GM18867 (cell line): ENCODE data around the gene ASB18.
"Not testable (repeated sequence)": the region's sequence is repeated elsewhere in the genome, so short reads cannot be mapped to it uniquely, and the experiment has no call there.

Experiments used
- ATAC-seq: cut with Tn5 transposase; IDR thresholded peaks from one replicate; pipeline ENCODE4 v1.9.1; 2021; ENCODE audit warnings: mild to moderate bottlenecking, moderate library complexity; ENCODE audit not compliant: unreplicated experiment

The ASB18 gene

DNA sequence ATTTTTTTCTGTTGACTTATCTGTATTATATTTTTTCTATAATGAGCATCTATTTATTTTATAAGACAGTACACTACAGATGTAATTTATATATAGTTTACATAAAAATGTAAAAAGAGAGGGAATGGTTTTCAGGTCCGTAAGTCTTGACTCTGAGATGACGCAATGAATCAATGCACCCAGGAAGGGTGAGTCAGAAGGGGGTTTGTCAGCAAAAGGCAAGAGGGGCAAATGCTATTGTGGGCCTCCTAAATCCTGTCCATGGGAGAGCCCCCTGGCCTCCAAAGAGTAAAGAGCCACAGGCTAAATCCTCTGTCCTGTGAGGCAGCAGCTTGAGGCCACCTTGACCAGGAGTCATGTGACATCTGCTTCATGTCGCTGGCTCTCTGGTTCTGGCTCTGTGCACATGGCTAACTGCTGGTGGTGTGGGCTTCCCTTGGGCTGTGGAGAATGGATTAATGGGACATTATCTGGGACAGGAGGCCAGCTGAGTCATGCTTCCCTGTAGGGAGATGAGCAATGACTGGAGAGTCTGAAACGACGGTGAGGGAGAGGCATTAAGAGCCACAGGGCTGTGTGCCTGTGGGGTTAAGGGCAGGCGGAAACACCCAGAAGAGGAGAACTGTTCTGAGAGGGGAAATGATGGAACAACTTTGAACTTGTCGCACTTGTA is 22.8 kb upstream of the ASB18 start:
- no peak for ATAC-seq

DNA sequence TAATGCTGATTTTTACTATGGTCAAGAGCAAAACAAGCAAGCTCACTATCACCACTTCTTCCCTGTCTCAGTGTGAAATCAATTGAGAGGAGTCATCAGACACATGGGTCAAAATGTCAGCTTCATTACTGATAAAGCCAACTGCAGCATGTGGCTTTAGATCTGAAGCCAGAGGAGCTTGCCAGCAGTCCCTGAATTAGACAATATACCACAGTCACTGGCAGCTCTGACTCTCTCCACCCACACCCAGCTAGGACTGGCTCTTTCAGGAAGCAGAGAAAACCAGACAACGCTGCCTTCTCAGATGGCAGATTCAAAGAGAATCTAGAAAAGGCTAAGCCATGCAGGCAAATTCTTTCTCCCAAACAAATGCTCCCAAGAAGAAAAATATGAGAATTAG is 20.0 kb upstream of the ASB18 start:
- no peak for ATAC-seq

DNA sequence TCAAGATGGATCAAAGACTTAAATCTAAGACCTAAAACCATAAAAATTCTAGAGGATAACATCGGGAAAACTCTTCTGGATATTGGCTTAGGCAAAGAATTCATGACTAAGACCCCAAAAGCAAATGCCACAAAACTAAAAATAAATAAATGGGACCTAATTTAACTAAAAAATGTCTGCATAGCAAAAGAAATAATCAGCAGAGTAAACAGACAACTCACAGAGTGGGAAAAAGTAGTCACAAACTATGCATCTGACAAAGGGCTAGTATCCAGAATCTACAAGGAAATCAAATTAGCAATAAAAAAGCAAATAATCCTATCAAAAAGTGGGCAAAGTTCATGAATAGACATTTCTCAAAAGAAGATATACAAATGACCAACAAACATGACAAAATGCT is 18.2 kb upstream of the ASB18 start:
- no peak for ATAC-seq

DNA sequence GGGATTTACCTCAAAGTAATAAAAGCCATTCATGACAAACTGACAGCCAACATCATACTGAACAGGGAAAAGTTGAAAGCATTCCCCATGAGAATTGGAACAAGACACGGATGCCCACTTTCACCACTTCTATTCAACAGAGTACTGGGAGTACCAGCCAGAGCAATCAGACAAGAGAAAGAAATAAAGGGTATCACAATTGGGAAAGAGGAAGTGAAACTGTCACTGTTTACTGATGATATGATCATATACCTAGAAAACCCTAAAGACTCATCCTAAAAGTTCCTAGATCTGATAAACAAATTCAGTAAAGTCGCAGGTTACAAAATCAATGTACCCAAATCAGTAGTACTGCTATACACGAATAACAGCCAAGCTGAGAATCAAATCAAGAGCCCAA is 17.2 kb upstream of the ASB18 start:
- no peak for ATAC-seq

DNA sequence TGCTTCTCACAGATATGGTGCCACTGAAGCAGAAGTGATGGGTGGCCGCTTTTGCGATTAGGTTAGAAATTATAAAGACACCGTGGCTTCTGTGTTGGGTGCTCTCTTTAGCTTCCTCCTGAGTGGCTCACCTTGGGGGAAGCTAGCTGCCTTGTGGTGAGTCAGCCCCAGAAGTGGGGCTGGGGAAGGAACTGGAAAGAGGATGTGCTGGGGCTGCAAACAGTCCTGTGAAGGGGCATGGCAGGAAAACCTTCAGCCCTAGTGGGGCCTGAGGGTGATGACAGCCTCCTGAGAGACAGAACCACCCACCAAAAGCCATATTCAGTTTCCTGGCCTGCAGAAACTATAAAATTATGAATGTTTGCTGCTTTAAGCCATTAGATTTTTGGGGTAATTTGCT is 8.9 kb upstream of the ASB18 start:
- no peak for ATAC-seq

DNA sequence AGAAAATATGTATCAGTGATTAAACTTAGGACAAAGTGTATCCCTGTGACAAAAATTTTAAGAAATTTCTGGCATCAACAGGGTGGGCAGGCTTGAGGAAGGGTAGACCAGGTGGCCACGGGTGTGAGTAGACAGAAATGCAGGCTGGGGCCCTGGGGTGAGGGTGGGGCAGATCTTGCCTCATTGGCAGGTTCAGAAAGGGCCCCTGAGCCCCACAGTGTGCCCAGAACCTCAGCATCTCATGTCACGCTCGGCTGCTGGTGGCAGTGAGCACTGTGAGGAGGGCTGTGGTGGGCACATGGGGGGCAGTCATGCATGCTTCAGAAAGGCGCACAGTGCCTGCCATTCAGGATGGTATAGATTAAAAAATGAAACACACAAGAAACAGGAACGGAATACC is 7.6 kb upstream of the ASB18 start:
- ATAC-seq: no peak

DNA sequence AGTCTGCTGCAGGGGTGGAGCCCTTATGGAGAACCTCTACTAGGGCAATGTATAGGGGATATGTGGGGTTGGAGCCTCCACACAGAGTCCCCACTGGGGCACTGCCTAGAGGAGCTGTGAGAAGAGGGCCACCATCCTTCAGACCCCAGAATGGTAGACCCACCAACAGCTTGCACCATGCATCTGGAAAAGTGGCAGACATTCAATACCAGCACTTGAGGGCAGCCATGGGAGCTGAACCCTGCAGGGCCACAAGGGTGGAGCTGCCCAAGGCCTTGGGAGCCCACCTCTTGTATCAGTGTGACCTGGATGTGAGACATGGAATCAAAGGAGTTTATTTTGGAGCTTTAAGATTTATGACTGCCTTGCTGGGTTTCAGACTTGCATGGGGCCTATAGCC is 5.7 kb upstream of the ASB18 start:
- not testable (repeated sequence) for ATAC-seq

DNA sequence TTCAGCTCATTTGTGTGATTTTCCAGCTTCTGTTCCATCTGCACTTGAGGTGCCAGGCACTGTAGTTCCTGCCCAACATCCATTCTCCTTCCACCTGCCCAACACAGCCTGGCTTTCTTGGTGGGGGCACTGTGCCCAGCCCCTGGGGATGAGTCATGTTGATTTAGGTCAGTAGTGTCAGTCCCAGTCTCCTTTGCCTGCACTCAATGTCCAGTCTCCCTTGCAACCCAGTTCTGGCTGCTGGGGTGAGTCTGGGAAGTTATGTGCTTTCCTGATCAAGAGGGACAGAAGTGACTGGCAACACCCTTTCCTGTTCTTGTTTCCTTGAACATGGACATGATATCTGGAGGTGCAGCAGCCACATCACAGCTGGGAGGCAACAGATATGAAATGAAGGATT is 1.5 kb upstream of the ASB18 start:
- ATAC-seq: no peak

DNA sequence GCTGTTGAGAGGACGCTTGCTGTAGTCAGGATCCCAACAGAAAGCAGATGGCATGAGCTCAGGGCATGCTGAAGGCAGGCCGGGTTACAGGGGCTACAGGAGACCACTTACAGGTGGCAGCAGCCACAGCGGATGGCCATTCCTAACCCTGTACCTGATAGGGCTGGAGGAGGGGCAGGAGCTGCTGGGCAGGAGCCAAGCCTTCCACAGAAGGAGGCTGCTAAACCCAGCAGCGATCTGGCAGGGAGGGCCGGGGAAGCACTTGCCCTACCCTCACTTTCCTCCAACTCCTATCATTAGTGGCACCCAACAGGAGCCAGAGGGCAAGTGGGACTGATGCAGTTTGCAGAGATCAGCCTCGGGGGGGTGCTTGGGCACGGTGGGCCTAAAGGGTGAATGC is 2.0 kb downstream of the ASB18 start:
- ATAC-seq: no peak

DNA sequence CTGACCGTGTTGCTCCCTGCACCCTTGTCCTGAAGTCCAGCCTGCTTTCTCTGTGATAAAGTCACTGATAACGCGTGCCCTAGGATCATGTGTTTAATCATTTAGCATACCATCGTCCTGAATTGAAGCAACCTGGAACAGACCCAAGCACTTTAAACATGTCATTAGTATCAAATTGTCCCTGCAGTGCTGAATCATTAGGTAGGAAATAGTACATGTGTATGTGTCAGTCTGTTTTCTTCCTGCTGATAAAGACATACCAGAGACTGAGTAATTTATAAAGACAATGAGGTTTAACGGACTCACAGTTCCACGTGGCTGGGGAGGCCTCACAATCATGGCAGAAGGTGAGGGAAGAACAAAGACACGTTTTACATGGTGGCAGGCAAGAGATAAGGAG is 2.8 kb downstream of the ASB18 start:
- no peak for ATAC-seq

DNA sequence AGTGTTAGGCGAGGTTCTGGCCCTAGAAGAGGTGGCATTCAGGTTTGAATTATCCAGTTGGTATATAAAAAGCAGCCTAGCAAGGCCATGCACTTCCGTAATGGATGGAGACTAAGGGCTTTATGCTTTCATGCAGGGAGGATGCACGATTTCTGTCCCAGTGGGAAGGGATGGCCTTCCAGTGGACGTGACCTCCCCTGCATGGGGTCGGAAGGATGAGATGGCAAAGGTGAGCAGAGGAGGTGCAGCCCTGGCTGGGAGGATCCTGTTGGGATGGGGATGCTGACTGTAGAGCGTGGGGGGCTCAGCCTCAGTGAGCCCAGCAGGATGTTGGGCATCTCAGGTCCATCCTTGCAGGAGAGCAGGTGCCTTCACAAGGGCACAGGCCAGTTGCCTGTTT is 4.8 kb downstream of the ASB18 start:
- no peak for ATAC-seq

DNA sequence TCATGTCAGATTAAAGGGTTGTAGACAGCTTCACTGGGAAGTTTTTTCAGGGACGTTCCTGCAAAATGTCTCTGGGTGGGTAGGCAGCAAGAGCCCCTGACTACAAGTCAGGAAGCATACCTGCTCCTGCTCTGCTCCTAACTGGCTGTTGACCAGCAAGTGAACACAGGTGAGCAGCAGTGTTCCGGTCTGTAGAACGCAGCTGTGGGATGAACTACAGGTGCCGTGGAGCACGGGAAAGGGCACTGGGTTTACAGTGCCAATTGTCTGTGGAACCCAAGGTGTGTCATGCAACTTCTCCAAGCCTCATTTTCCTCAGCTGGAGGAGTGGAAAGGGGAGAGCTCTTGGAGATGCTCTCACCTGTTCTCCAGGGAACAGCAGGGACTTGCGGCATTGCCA is 6.6 kb downstream of the ASB18 start:
- ATAC-seq: no peak

DNA sequence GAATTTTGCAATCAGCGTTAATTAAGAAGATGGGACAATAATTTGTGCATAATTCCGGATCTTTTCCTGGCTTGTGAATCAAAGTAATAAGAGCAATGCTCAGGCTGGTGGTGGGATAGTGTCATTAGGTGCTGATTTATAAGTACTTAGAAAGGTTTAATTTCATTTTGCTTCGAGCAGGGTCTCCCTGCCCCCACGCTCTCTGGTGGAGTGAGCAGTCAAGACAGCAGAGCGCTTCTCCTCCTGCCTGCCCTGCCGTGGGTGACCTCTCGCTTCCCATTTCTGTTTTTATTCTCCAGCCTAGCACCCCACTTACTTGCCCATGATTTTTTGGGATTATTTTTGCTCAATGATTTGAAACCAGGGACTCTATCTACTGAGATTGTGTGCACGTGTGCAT is 7.1 kb downstream of the ASB18 start:
- no peak for ATAC-seq

DNA sequence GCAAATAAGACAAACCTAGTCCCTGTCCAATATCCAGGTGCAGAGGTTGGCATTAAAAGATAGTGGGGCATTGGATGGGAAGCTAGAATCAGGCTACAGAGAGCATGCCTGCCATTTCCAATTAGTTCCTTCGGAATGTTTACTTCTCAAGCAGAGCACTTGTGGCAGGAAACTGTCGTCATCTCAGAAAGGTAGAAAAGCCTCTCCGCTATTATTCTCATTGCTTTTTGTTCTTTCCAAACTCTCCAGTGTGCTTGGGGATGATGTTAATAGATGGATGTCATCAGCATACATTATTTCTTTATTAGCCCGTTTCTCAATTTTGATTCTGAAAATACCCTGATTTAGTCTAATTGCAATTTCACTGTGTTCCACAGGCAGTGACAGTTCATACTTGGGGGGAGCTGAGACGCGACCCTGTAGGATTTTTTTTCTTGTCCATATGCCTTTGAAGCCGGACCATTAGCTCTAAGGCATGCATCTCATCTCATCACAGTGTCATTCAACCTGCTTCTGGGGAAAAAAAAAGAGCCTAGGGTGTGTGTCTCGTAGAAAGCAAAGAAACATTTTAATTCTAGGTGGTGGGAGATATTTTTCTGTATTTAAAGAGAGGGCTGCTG is 7.7 kb downstream of the ASB18 start:
- ATAC-seq: no peak

DNA sequence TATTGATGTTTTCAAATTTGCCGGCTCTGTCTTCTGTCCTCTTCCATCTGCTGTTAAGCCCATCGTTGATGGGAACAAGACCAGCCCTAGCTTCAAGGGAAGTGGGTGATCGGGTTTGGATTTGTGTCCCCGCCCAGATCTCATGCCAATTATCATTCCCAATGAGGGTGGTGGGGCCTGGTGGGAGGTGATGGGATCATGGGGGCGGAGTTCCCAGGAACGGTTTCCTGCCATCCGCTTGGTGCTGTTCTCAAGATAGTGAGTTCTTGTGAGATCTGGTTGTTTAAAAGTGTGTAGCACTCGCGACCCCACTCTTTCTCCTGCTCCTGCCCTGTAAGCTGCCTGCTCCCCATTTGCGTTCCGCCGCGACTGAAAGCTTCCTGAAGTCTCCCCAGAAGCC is 9.5 kb downstream of the ASB18 start:
- ATAC-seq: no peak

DNA sequence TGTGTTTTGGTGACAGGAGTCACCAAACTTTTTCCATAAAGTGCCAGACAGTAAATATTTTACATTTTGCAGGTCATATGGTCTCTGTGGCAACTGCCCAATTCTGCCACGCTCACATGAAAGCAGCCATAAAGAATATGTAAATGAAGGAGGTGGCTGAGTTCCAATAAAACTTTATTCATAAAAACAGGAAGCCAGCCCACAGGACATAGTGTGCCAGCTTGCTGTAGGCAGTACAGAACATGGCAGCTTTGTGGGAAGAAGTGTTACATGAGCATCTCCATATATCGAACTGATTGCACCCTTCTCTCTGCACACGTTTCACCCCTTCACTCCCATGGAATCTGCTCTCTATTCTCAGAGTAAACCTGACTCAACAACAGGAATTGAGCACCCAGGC is 10.2 kb downstream of the ASB18 start:
- ATAC-seq: no peak

DNA sequence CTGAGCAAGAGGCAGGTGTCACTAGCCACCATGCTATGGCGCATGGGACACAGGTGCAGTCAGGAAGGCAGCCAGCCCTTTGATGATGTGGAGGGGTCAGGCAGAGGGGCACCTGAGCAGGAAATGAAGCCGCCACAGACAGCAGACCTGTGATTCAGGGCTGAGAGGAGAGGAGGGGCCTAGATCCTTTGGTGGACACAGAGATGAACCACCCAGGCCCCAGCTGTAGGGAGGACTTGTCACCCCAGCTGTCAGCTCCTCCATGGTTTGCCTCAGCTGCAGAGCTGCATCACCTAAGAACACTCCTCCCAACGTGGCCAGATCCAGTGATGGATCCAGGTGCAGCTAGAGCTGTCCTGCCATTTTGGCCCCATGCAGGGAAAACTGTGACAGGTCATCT is 11.6 kb downstream of the ASB18 start:
- ATAC-seq: no peak

DNA sequence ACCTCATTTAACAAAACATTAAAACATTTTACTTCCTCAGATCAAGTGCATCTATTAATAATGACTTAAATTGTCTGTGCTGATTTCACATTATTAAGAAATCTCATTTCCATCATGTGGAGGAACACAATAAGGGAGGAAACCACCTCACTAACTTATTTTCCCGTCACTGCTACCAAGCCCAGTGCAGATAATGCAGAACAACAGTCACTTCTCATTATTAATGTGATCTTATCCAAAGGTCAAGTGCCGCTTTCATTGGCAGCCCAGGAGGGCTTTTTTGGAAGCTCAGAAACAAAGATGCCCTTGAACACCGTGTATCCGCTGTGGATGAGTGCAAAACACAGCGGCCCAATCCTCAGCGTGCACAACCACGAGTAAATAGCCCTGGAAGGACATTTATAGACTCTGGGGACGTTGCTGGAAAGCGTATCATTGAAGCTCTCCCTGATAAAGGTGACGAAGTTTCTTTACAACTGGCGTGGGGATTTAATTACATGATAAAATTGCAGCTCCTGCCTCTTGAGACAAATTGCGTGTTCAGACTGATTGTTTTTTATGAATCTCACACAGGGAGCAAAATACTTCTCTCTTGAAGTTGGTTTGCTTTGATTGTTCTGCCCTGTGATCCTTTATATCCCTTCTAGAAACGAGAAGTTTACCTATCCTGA is 13.2 kb downstream of the ASB18 start:
- ATAC-seq: no peak

DNA sequence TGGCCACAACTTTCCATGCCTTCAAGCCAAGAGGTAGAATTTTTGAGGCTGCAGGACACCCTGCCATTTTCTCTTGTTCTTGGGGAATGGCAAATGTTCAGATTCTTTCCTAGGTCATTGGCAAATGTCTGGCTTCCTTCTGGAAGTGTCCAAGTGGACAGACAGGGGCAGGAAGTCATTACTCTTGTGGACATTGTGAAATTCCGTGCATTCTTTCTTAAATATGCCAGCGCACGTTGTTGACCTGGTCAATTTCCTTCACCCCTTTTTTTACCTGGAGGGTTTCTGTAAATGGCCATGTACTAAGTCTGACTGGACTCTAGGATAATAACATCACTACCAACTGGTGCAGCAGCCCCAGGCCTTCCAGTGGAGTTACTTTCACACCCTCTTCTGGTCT is 13.9 kb downstream of the ASB18 start:
- ATAC-seq: no peak

DNA sequence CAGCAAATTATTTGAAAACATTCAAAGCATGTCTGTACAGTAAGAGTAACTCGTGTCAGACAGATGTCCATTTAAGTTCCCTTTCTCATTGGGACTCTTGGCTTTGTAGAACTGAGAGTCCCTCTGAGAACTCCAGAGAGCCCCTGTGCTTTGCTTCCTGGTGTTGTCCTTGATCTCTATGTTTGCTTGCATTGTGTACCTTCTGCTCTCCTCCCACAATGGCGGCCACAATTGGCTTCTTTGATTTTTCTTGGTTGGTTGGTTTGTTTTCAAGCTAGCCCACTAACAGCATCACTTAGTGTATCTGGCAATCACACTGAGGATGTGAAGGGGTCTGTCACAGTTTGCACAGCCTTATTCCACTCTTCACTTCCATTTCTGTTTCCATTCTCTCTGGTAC is 15.1 kb downstream of the ASB18 start:
- ATAC-seq: no peak

DNA sequence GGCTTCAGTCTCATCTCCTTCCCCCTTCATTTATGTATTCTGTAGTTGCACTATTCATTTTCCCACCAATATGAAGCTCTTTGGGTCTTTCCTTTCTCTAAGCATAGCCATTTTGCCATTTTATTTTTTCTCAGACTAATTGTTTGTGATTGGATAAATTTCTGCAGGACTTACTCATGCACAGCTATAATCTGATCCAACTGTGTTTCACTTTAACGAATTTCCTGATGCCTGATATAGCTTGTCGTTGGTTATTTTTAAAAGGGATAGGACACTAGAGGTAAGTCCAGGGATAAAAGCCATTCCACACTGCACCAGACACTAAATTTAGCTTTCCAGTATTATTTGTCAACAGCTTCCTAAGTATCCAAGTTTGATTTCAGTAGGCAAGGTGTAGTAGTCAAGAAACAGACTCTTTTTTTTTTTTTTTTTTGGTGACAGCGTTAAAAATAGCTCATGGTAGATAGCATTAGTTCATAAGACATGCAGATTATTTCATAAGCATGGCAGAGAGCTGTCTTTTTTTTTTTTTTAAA is 17.4 kb downstream of the ASB18 start:
- no peak for ATAC-seq

DNA sequence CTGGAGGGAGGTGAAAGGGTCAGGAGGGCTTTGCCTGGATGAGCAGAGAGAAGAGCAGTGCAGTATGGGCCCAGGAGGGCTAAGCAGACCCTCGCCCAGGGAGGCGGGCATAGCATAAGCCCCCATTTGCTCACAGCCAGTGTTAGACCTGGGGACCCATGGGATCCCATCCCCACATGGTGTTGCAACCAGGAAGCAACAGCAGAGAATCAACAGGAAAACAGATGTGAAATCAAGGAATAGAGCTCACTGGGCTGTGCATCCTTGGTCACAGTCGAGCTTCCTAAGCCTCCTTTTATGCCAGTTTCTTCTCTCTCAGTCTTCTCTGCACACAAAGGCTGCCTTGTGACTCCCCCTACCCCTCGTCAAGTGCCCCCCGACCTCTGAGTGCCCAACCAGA is 19.9 kb downstream of the ASB18 start:
- ATAC-seq: no peak
